Astrocyte of the spinal cord (primary cell): ENCODE data around the gene DCDC1.

ENCODE experiments used
- DNase-seq: peaks from one replicate; pipeline ENCODE4 v3.0.0; 2011; ENCODE audit warnings: low read depth, low spot score
- H3K4me3 ChIP-seq: 2 replicates; pipeline ENCODE4 v1.5.1; 2011; ENCODE audit warnings: low read depth, mild to moderate bottlenecking, low read length, moderate library complexity
- in situ Hi-C: cut with HindIII; loops from 2 replicates; pipeline ENCODE4 v1.10.0; 2017; ENCODE audit warnings: low sequenced_read_pairs
- TF ChIP-seq, protein P1 (sequence below): IDR thresholded peaks from 2 replicates; pipeline ENCODE4 v1.5.1; 2012; ENCODE audit warnings: low read depth, mild to moderate bottlenecking, low read length, inconsistent platforms

The DCDC1 gene

DNA sequence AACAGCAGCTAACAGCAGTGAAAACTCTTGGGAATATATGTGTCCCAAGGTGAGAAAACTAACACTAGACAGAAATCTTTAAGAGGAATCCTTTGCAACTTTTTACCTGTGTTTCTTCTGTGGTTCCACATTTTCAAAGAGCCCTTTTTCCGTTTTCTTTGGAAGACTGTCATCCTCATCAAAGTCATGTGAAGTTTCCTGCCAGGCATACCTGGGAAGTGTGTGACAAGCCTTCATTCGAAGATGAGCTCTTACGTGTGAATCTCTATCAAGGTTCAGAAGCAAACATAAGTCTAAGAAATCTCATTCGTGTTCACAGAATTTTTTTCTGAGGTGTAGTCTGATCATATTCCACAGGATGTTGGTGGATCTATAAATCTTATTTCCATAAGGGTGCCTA lies 452.8 kb downstream of the DCDC1 start:
- in situ Hi-C loops = no loop called here
- no peak for DNase-seq
- TF ChIP-seq, protein P1, sequence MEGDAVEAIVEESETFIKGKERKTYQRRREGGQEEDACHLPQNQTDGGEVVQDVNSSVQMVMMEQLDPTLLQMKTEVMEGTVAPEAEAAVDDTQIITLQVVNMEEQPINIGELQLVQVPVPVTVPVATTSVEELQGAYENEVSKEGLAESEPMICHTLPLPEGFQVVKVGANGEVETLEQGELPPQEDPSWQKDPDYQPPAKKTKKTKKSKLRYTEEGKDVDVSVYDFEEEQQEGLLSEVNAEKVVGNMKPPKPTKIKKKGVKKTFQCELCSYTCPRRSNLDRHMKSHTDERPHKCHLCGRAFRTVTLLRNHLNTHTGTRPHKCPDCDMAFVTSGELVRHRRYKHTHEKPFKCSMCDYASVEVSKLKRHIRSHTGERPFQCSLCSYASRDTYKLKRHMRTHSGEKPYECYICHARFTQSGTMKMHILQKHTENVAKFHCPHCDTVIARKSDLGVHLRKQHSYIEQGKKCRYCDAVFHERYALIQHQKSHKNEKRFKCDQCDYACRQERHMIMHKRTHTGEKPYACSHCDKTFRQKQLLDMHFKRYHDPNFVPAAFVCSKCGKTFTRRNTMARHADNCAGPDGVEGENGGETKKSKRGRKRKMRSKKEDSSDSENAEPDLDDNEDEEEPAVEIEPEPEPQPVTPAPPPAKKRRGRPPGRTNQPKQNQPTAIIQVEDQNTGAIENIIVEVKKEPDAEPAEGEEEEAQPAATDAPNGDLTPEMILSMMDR = no peak
- H3K4me3 ChIP-seq = no peak overlapping the region

DNA sequence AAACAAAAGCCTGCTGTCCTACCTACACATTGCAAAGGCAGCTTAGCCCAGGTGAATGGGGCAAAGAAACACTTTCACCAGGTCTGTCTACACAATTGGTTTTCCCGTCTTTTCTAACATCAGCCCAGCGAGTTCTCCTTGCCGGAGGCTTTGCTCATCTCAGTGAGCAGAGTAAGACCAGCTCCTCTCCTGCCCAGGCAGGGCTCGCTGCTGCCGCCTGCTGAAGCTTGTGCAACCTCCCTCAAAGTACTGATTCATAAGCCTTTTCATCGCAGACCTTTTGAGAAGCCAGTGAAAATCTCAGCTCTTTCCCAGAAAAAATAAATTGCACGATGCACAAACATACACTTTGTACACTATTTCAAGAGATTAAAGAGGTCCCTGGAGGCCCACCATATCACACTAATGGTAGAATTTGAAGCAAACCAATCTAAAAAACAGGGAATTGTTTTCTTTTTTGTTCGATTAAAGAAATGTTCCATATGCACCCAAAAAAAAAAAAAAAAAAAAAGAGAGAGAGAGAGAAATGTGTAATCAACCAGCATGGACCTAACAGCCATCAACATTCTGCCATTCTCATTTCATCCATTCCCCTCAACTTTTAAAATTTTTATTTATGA lies 455.3 kb downstream of the DCDC1 start:
- H3K4me3 ChIP-seq = no peak overlapping the region
- in situ Hi-C loops = no loop called here
- TF ChIP-seq, protein P1 = peak; percentile 83
- peak; percentile 50 for DNase-seq

DNA sequence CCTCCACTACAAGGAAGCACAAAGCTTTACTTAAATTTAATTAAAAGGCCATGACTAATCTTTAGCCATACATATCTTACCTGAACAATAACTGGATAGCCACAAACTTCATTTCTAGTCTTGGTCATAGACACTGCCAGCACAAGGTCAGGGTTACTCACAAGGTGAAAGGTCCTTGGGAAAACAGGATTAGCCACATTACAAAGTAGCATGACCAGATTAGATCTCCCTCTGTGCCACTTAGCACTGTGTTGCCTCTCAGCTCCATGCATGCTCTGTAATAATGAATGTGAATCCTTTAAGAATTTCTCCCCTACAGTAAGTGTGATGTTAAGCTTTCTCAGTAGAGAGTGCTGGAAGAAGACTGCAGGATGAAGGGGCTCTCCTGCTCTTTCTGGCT lies 458.3 kb downstream of the DCDC1 start:
- H3K4me3 ChIP-seq = no peak overlapping the region
- TF ChIP-seq, protein P1 = no peak
- in situ Hi-C loops = no loop called here
- DNase-seq = no peak

DNA sequence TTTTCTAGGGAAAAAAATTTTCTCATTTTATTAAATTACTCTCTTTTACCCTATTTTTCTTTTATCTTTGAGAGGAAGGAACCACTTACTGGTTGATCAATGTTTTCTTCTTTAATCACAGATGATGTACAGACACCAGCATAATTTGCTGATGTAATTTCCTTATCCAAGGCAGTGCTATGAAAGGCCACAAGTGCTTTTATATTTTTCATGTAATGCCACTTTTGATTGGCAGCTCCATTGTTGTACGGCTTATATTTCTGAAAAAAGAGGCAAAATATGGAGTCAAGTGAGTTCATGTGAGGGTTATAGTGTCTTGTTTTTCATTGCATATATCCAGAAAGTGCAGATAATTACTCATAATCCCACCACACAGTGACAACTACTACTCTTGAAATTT lies 460.7 kb downstream of the DCDC1 start:
- no peak for DNase-seq
- TF ChIP-seq, protein P1 = no peak
- in situ Hi-C loops = no loop called here
- no peak overlapping the region for H3K4me3 ChIP-seq

DNA sequence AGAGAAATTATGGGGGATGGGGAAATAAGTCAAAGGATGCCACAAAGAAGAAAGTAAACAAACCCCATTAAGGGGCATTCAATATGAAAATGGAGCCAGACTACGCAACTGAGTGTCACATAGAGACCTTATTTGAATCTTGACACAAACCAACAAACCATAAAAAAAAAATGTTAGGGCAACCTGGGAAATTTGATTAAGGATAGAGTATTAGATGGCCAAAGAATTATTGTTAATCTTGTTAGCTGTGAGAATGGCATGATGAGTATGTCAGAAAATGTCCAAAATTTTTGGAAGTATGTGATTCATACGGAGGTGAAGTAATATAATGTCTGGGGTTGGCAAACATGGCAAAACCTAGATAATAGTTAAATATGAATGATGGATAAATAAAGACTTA lies 461.3 kb downstream of the DCDC1 start:
- no peak for DNase-seq
- in situ Hi-C loops = no loop called here
- TF ChIP-seq, protein P1 = no peak
- H3K4me3 ChIP-seq = no peak overlapping the region

DNA sequence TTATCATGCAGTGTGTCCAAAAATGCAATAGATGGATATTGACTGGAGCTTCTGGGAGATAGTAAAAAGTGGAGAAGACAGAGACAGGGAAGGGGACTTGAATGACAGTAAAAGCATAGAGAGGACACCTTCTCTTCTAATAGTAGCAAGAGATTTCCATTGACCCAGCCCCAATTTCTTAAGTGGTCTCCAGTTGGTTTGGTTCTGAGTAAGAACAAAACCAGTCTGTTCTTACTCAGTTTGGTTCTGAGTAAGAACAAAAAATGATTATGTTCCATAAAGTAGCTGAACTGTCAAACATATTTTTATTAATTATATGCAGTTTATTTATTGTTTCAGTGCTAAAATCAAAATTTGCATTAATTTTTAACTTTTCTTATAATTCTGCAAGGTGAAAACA lies 466.6 kb downstream of the DCDC1 start:
- in situ Hi-C loops = no loop called here
- DNase-seq = no peak
- TF ChIP-seq, protein P1 = no peak

More for the DNA sequence above, 466.6 kb downstream of the DCDC1 start:
- no peak overlapping the region for H3K4me3 ChIP-seq
